ENCODE measurements around the gene DAPK1. TPM values are rescaled to one million over a fixed set of nuclear protein-coding genes. Genes with fewer than 3 reads are reported as not detected.

Gene DAPK1
- total and polyA plus RNA-seq, 2 donors from 2014 or later: 15.5 to 166 TPM

- H3K4me3 ChIP-seq (ENCODE audit: low read length in 3 of 3): no peak overlapping the region
- no peaks in the 10 kb centered on the region for H3K27me3 ChIP-seq (ENCODE audit: control insufficient read depth, insufficient read depth, low read length)
- intact Hi-C loops (cut with DNase I): no loop called here
- H3K9ac ChIP-seq (ENCODE audit: low read length in 3 of 3): no peak overlapping the region
- H3K27ac ChIP-seq (ENCODE audit: low read depth in 2 of 2, low read length in 2 of 2): no peak overlapping the region
- FAIRE-seq: no peak
- TF ChIP-seq, protein P1, sequence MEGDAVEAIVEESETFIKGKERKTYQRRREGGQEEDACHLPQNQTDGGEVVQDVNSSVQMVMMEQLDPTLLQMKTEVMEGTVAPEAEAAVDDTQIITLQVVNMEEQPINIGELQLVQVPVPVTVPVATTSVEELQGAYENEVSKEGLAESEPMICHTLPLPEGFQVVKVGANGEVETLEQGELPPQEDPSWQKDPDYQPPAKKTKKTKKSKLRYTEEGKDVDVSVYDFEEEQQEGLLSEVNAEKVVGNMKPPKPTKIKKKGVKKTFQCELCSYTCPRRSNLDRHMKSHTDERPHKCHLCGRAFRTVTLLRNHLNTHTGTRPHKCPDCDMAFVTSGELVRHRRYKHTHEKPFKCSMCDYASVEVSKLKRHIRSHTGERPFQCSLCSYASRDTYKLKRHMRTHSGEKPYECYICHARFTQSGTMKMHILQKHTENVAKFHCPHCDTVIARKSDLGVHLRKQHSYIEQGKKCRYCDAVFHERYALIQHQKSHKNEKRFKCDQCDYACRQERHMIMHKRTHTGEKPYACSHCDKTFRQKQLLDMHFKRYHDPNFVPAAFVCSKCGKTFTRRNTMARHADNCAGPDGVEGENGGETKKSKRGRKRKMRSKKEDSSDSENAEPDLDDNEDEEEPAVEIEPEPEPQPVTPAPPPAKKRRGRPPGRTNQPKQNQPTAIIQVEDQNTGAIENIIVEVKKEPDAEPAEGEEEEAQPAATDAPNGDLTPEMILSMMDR (IDR thresholded peaks at IDR 0.05; ENCODE audit: borderline replicate concordance, extremely low read depth, insufficient read depth): no peak
- H3K4me1 ChIP-seq (ENCODE audit: control insufficient read depth in 2 of 3, insufficient read depth in 2 of 3, low read depth in 1 of 3, low read length in 3 of 3): peaks cover 4 to 29% (median 15%) of the 10 kb centered on the region in 3 donors
- DNase-seq: no peak
- no peaks in the 10 kb centered on the region for H3K9me3 ChIP-seq (ENCODE audit: control insufficient read depth in 2 of 3, insufficient read depth in 1 of 3, low read length in 3 of 3)
- H3K36me3 ChIP-seq (ENCODE audit: control insufficient read depth in 2 of 3, insufficient read depth in 3 of 3, low read length in 3 of 3): no peaks in the 10 kb centered on the region
Observed at GRCh38 chr9:87580941-87581438, 83.3 kb downstream of the DAPK1 start.

GRCh38 chr9:87581513-87581912 is 83.8 kb downstream of the DAPK1 start:
- H3K27me3 ChIP-seq (ENCODE audit: control insufficient read depth, insufficient read depth, low read length): no peaks in the 10 kb centered on the region
- no peak overlapping the region for H3K9ac ChIP-seq (ENCODE audit: low read length in 3 of 3)
- intact Hi-C loops (cut with DNase I): no loop called here
- FAIRE-seq: no peak
- peak overlapping the region; percentile 16 to 71 for H3K27ac ChIP-seq (ENCODE audit: low read depth in 2 of 2, low read length in 2 of 2)
- TF ChIP-seq, protein P1 (IDR thresholded peaks at IDR 0.05; ENCODE audit: borderline replicate concordance, extremely low read depth, insufficient read depth): no peak
- H3K4me3 ChIP-seq (ENCODE audit: low read length in 3 of 3): no peak overlapping the region
- no peaks in the 10 kb centered on the region for H3K9me3 ChIP-seq (ENCODE audit: control insufficient read depth in 2 of 3, insufficient read depth in 1 of 3, low read length in 3 of 3)
- no peaks in the 10 kb centered on the region for H3K36me3 ChIP-seq (ENCODE audit: control insufficient read depth in 2 of 3, insufficient read depth in 3 of 3, low read length in 3 of 3)
- DNase-seq: peak in 1 of 5 donors; percentile 58
- H3K4me1 ChIP-seq (ENCODE audit: control insufficient read depth in 2 of 3, insufficient read depth in 2 of 3, low read depth in 1 of 3, low read length in 3 of 3): peaks cover 4 to 28% (median 15%) of the 10 kb centered on the region in 3 donors

DNA sequence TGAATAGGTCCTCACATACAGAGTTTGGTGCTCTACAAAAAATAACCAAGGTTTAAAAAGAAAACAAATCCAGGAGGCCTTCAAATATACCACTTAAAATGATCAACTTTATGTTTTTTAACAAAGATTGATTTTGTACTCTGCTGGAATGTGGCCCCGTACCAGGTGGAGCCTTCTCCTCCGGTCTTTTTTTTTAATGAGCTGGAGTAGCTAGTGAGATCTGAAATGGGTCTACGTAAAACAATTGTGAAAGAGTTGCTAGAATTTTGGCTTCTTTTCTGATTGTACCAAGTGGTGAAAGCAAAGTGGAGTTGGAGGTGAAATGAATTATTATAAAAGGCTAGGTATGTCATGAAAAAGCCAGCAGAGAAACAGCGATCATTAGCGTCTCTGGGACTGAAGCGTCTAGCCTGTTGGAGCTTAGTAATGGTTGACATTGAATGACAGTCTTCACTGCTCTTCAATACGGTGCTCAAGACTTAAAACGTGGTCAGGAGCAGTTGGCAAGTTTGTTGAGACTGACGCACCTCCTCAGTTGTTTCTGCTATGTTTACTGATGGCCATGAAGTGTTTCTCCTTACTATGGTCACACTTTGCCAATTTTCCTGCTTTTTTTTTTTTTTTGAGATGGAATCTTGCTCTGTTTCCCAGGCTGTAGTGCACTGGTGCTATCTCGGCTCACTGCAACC is 84.4 kb downstream of the DAPK1 start:
- Histone ChIP-seq H3K4me1 (ENCODE audit: control insufficient read depth in 2 of 3, insufficient read depth in 2 of 3, low read depth in 1 of 3, low read length in 3 of 3) (peaks cover 4 to 28% (median 15%) of the 10 kb centered on the region in 3 donors), H3K36me3 (ENCODE audit: control insufficient read depth in 2 of 3, insufficient read depth in 3 of 3, low read length in 3 of 3) (no peaks in the 10 kb centered on the region), H3K27ac (ENCODE audit: low read depth in 2 of 2, low read length in 2 of 2) (peak overlapping the region; percentile 16 to 71), H3K4me3 (ENCODE audit: low read length in 3 of 3) (no peak overlapping the region), H3K9me3 (ENCODE audit: control insufficient read depth in 2 of 3, insufficient read depth in 1 of 3, low read length in 3 of 3) (no peaks in the 10 kb centered on the region), H3K9ac (ENCODE audit: low read length in 3 of 3) (no peak overlapping the region), H3K27me3 (ENCODE audit: control insufficient read depth, insufficient read depth, low read length) (no peaks in the 10 kb centered on the region)
- TF ChIP-seq, protein P1 (IDR thresholded peaks at IDR 0.05; ENCODE audit: borderline replicate concordance, extremely low read depth, insufficient read depth): no peak
- DNase-seq (no peak), FAIRE-seq (no peak)
- intact Hi-C loops (cut with DNase I): no loop called here
